SH-SY5Y (cell line): ENCODE results near the gene CRABP2.
A peak's percentile ranks its signal among the peaks of the same experiment; 100 is the strongest.

Experiments
- GATA2 ChIP-seq: IDR thresholded peaks from 2 replicates; pipeline ENCODE4 v1.6.1; 2011; ENCODE audit warnings: mild to moderate bottlenecking, low read depth, low read length
- GATA3 ChIP-seq: IDR thresholded peaks from 2 replicates; pipeline ENCODE4 v1.6.1; 2011; ENCODE audit warnings: low read depth, mild to moderate bottlenecking, low read length, moderate library complexity

The CRABP2 gene

DNA sequence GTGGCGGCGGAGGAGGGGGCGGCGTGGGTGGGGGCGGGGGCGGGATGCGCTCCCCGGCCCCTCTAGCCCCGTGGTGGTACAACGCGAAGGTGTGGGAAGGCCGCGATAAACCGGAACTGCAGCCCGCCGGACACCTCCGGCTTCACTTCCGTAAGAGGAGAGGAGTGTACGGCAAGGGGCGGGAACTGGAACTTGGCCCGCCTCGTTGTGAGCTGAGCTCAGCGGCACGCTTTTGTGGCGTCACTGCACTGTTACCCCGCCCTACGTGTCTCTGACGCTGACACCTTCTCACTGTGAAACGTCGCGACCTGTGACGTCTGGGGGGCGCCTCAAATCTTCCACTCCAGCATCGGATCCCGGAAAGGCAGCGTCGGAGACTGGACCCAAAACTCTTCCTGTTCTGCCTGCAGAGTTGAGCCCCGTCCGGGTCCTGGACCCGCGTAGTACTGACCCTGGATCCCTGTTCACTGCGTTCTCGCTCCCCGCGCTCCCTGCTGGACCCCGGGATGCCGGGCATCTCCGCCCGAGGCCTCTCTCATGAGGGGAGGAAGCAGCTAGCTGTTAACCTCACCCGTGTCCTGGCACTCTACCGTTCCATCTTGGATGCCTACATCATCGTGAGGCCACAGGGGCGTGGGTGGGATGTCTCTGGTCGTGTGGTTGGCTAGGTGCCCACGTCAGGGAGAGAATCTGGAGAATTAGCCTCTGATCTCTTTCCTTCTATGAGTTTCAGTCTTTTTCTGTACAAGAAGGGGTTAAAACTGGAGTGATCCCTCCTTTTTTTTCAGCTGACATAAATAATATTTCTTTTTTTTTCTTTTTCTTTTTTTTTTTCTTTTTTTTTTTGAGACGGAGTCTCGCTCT is 23.4 kb upstream of the CRABP2 start, which contains the start of gene ISG20L2:
Gene ISG20L2, minus strand, starts transcription at position 168 of the 864 bp plus-strand sequence. CDS start 1,114 bp downstream, outside the sequence.
- no peak for TF ChIP-seq GATA3
- no peak for TF ChIP-seq GATA2

DNA sequence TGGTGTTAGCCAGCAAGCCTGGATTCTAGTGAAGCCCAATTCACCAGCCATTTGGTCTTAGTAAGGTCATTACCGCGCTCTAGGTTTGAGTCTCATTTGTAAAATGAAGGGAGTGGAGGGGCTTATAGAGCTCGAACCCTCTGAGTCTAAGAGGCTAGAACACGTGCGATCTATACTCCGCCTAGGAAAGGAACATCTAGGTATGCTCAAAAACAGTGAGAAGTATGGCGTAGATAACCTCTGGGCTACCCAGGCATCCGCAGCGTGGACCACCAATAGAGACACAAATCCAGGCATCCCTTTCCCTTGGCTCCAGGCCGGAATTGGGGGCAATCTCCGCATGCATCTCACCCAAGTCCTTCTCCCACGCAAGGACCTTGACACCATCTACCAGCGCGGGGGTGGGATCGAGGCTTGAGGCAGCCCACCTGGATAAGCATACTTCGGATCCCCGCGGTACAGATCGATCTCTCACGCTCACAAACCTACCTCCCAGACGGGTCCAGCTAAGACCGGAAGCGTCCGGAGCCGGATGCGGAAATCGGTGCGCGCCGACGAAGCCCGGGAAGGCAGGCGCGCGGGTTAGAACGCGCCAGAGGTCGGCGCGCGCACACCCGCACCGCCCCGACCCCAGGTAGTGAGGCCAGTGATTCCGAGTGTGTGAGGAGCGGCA is 22.7 kb upstream of the CRABP2 start, which contains the start of gene METTL25B:
Gene METTL25B, plus strand, starts transcription at position 544 of the 673 bp plus-strand sequence. CDS start 636 bp downstream, outside the sequence.
- TF ChIP-seq GATA3, result no peak
- TF ChIP-seq GATA2, result peak; percentile 63

DNA sequence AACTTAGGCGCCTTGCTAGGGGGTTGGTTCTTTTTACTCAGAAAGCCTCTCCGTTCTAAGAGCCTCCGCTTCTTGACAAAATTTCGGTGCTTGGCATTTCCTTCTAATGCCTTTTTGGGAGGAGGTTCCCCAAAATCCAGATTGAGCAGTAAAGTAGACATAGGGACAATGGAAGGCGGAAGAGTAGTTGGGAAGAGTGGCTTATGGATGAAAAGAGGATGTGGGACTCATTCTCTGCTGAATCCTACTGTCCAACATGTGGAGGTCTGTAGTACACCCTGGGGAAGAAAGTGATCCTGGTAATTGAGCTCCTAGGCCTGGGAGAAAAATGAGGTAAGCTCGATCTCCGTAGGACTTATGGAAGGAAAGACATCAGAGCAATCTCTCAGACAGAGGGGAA is 22.1 kb upstream of the CRABP2 start:
- no peak for TF ChIP-seq GATA3
- no peak for TF ChIP-seq GATA2

DNA sequence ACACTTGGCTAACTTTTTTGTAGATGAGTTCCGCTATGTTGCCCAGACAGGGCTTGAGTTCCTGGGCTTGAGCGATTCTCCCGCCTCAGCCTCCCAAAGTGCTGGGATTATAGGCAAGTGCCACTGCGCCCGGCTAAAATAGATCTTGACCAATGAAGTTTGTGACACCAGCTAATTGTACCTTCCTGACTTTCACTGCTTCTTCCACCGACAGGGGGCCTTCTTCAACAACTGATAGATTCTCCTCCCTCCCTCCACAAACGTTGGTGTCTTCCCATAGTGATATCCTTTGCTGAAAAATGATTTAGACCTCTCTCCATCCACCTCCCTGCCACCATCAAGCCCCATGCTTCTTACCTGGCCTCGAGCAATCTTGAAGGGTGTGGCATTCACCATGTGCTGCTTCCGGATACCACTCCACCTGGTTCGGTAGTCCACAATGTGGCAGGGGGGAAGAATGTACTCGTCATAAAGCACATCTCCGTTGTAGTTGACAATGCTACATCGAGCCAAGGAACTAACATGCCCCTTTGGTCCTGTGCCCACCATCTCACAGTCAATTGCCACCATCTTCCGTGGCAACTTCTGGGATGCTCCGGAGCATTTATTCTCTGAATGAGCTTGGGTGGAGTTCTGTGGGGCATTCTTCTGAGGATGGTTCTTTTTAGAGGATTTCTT is 21.3 kb upstream of the CRABP2 start:
- TF ChIP-seq GATA3 (no peak), GATA2 (no peak)

DNA sequence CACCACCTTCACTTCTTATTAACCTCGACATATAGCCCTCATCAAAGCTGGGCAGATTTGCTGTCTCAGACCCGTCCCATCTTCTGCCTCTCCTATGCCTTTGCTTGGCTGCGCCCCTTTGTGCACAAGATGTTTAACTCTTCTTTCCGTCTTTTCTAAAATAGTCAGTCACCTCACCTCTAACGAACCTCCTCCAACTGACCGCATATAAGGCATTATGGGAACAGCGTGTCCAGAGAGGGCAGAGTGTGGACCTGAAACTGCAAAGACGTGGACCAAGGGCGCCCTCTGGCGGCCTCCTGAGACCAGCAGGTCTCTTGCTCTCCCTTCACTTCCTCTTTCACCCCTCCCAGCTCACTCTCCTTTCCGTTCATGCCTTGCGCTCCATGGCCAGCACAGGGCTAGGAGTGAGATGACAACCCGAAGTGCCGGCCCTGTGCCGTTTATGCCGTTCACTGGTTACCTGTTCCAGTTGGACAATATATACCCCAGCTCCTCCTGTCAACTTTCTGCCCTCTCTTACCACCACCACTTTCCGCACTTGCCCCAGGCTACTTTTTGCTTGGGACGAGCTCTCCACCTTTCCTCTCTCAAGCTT is 20.4 kb upstream of the CRABP2 start:
- TF ChIP-seq GATA2 (no peak), GATA3 (no peak)

DNA sequence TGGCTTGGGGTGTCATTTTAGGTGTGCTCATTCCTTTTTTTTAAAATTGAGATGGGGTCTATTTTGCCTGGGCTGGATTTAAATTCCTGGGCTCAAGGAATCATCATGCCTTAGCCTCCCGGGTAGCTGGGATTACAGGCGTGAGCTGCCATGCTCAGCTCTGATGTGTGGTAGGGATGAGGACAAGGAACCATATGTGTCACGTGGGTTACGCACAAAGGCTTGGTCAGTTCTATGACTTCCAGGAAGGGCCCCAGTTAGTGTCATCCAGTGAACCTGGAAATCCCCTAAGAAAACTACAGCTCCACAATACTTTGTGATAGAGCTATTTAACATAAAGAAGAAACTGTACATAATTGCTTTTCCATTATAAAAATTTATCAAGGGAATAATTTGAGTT is 16.2 kb upstream of the CRABP2 start:
- no peak for TF ChIP-seq GATA2
- TF ChIP-seq GATA3, result no peak

DNA sequence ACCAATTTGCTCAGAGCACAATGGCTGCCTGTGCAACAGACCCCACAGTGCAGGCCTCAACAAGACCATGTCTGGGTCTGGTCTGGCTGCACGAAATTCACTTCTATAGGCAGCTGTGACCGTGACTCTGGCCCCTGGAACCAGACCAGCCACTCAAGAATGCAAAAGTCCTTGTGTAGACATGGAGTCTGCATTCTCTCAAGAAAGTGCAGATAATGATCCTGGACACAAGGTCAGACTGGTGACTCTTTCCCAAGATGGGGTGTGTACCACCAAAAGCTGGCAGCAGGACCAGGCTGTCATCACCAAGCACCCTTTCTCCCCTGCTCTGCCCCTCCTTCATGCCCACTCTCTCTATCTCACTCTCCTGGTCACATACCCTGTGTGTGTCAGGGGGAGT is 15.7 kb upstream of the CRABP2 start:
- TF ChIP-seq GATA2 (no peak), GATA3 (no peak)

DNA sequence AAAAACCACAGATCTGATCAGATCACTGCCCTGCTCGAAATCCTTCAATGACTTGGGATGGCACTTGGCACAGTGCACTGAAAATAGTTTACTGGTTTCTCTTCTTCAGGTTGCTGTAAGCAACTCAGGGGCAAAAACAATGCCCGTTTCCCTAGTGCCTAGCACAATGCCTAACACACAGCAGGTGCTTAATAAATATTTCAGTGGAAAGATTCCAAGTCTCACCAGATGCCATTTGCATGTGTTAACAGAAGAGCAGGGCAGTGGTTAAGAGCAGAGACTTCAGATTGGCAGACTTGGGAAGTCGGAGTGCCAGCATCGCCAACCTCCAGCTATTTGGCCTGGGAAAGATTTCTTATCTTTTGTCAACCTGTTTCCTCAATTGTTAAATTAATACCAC is 12.0 kb upstream of the CRABP2 start:
- TF ChIP-seq GATA3 (no peak), GATA2 (no peak)

DNA sequence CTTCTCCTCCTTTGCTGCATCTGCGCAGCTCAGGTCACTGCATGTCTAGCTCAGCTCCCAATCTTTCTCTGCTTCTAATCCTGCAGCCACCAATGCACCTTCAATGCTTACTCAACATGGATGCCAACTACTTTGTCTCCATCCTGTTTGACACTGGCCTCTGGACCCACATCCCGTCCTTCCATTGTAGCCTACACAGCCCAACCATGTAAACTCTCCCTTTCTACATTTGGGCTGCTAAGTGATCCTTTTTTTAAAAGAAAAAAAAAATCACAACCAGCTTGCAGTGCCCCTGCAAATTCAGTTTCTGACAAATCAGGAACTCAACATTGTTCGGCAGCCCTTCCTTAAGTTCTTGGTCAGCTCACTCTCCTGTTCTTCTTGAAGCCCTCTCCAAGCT is 9.4 kb upstream of the CRABP2 start:
- TF ChIP-seq GATA3 (no peak), GATA2 (no peak)

DNA sequence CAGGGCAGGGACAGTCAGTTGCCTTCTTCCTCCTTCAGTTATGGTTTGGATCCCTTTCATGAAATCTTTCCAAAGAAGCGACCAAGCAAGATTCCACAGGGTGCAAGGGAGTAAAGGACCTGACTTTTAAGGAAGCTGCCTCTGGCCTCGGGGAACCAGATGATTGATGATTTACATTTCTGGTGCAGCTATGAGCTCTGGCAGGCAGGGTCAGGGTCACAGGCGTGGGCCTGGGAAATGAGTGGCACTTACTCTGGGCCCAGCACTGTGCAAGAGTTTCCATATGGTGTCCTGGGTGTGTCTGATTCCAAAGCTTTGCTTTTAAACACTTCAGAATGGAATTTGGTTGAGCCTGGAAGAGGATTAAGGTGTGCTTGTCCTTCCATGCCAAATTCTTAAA is 7.2 kb upstream of the CRABP2 start:
- TF ChIP-seq GATA2 (no peak), GATA3 (no peak)

DNA sequence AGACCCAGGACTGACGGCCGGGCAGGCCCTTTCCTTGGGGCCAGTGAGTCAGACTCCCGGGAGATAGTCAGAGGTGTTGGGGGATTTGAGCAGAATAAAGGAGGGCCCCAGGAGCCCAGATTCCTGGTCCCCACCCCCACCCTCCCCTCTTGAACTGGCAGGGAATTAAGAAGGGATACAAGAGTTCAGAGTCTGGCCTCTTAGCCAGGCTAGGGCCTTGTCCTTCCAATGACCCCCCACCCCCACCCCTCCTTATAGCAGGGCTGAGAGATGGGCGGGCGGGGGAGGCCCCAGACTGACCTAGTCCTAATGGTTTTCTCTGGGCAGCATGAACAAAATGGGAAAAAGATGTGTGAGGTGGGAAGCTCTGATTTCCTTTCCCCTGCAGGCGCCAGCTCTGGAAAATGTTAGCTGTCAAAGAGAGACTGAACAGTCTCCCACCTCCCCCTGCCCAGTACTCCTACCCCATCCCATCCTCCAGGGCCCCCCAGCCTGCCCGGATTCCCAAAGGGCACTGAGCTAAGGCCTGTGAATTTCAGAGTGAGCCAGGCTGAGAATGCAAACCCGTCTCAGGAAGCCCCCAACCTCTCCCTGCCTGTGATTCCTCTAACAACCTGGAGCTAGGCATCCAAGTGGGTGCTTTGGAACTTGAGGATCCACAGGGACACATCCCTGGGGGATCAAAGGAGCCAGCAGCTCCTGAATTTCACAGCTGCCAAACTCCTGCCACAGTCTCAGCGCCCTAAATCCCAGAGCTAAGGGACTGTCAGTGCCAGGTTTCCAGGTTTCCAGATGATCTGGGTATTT is 5.8 kb upstream of the CRABP2 start:
- no peak for TF ChIP-seq GATA3

DNA sequence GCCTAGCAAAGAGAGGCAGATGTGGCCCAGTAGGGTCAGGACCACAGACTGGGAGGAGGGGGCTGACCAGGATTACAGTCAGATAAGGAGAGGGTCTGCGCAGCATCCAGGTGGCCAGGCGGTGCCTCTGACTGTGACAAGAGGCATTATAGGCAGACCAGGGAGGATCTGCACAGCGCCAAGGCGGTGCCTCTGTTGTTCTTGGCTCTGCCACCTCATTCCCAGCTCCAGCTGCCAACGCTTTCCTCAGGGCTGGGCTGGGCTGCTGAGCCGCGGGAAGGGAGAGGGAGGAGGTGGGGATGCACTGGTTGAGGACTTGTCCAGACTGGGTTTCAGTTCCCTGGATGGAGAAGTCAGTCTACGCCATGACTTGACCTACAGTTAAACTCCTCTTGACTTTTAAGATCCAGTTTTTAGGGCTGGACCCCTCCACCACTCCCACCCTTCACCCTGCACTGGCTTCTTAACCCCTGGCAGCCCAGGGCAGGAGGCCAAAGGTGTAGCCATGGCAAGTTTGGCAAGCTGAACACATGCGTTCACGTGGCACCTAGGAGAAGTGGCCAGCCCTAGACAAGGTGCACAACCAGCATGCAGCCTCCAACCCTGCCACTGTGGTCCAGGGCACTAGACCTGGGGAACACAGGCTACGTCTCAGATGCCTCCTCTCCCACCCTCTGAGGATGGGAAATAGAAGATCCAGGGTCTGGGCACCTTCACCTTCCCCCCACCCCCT is 4.5 kb upstream of the CRABP2 start:
- TF ChIP-seq GATA3, result no peak
- peak; percentile 93 for TF ChIP-seq GATA2

DNA sequence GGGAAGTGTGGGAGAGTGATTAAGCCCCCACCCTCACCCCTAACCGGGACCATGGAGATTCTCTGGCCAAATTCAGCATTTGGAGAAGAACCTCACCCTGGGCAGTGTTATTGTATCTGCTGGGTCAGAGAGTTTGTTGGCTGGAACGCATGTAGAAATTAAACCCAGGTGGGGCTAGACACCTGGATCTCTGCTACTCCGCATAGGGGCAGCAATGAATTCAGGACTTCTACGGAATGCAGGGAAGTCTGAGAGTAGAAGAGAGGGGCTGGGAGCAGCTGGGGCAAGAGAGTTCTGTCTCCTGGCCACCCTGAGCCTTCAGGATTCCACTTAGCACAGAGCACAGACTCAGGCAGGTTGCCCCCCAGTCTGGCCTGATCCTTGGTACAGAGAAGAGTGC is 3.6 kb upstream of the CRABP2 start:
- TF ChIP-seq GATA2 (no peak), GATA3 (no peak)
